HG02678 (cell line): ENCODE results near the gene MIB2.

Experiments
- ATAC-seq: cut with Tn5 transposase; IDR thresholded peaks from one replicate; pipeline ENCODE4 v1.9.1; 2021; ENCODE audit warnings: mild to moderate bottlenecking, moderate library complexity; ENCODE audit not compliant: unreplicated experiment

Gene MIB2

DNA sequence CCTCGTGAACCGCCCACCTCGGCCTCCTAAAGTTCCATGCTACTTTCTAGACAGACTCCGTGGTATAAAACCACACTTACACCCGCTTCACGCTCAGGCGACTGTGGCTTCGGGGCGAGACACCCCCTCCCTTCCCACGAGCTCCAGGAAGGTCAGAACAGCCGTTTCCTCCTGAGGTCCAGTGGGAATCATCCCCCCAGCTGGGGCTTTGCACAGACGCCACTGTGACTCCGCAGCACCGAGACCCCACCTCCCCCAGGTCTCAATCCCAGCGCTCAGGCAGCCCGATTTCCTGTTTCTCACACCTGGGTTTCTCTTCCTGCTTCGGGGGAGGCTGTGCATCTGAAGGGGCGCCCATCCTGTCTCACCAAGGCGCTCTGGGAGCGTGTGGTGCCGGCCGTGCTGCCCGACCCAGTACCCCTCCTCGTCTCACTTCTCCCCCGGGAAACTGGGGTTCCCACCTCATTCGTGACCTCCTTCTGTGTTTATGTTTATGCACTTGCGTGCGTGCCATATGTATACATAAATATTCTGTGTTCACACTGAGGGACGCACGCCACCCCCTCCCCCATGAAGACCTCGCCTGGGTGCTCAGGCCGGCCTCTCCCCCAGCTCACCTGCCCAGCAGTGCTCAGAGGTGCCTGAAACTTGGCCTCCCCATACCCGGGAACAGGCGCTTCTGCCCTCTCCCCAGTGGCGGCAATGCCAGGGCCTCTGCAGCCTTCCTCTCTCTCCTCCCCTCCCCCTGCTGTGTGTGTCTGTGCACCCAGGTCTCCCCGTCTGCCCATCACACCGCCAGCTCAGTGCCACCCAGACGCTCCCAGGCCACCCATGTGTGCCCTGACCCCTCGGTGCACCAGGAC, 62.6 kb downstream of the MIB2 start:
- peak; percentile 64 for ATAC-seq

DNA sequence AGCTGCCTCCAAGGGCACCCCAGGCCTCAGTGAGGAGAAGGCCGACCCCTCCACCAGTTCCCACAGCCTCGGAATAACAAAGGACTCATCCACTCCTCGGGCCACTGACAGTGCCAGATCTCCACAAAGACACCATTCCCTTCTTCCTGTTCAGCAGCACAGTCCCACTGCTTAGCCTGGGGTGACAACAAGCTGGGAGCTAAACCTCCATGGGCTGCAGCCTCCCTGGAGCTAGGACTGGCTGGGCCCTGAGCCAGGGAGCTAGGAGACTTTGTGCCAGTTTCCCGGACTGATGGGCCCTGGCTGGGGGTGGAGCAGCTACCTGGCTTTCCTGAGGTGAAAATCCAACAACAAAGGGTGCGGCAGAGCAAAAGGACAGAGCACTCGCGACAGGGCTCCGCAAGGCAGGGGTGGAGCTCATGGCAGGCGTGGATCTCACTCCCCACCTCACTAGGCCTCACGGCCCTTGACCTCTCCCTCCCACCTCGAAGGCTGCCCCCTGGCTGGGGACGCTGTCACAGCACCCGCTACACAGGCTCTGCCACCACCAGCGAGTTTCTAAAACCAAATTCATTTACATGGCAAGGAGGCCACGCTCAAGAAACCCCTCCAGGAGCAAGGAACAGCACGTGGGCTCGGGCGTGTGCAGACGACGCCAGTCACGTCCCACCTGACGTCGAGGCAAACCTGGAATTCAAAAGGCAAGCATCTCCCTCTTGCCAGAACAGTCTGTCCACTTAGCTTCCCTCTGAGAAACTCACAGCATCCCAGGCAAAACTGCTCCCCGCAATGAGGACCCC, 63.5 kb downstream of the MIB2 start:
- peak; percentile 44 for ATAC-seq
